ENCODE data around the gene TRA2A. TPM values are rescaled to one million over a fixed set of nuclear protein-coding genes. Genes with fewer than 3 reads are reported as not detected.
"Not testable (repeated sequence)": the region's sequence is repeated elsewhere in the genome, so short reads cannot be mapped to it uniquely, and the experiment has no call there.

TRA2A gene
- total RNA-seq, 1 donor from 2014 or later = 86.0 TPM

GRCh38 chr7:23530405-23530804, 1.4 kb downstream of the TRA2A start:
- Mint-ChIP-seq H3K27me3 (ENCODE audit: low read depth, unreplicated experiment) (no peaks in the 10 kb centered on the region), H3K27ac (ENCODE audit: unreplicated experiment) (peak overlapping the region; percentile 100), H3K36me3 (ENCODE audit: low read depth, unreplicated experiment) (peaks cover 1% of the 10 kb centered on the region), H3K4me3 (ENCODE audit: unreplicated experiment) (peak overlapping the region; percentile 98), H3K4me1 (ENCODE audit: low read depth, unreplicated experiment) (peaks cover 24% of the 10 kb centered on the region), H3K9me3 (ENCODE audit: unreplicated experiment) (no peaks in the 10 kb centered on the region)
- peaks cover 65% of the 10 kb centered on the region for H3K79me2 ChIP-seq (ENCODE audit: insufficient read depth, low read length)
- H3K4me2 ChIP-seq (ENCODE audit: low read length) = peak overlapping the region; percentile 91
- H3K36me3 ChIP-seq (ENCODE audit: insufficient read depth, low read length) = no peaks in the 10 kb centered on the region
- no peak overlapping the region for H2AFZ ChIP-seq (ENCODE audit: low read depth, low read length)
- peak overlapping the region; percentile 96 for H3K4me3 ChIP-seq (ENCODE audit: insufficient read depth, low read depth, low read length)
- FAIRE-seq = no peak
- TF ChIP-seq CTCF (IDR thresholded peaks at IDR 0.05; ENCODE audit: insufficient read depth, low read depth, low read length) (peak; percentile 10), EZH2 (IDR thresholded peaks at IDR 0.05; ENCODE audit: insufficient read depth, low read length) (no peak)
- H4K20me1 ChIP-seq (ENCODE audit: insufficient read depth, low read length) = peaks cover 61% of the 10 kb centered on the region
- peak overlapping the region; percentile 99 for H3K9ac ChIP-seq (ENCODE audit: low read length)
- H3K27me3 ChIP-seq (ENCODE audit: insufficient read depth, low read length) = no peaks in the 10 kb centered on the region
- peak overlapping the region; percentile 98 for H3K27ac ChIP-seq (ENCODE audit: low read depth, low read length)
- H3K4me1 ChIP-seq (ENCODE audit: insufficient read depth, low read length) = peaks cover 10% of the 10 kb centered on the region
- peak; percentile 26 for DNase-seq (ENCODE audit: low read depth)
- no peaks in the 10 kb centered on the region for H3K9me3 ChIP-seq (ENCODE audit: insufficient read depth, low read depth, low read length)

- H3K79me2 ChIP-seq (ENCODE audit: insufficient read depth, low read length) = peaks cover 75% of the 10 kb centered on the region
- no peak overlapping the region for H3K27ac ChIP-seq (ENCODE audit: low read depth, low read length)
- DNase-seq (ENCODE audit: low read depth) (no peak), FAIRE-seq (no peak)
- peak overlapping the region; percentile 91 for H3K4me2 ChIP-seq (ENCODE audit: low read length)
- H3K36me3 ChIP-seq (ENCODE audit: insufficient read depth, low read length) = no peaks in the 10 kb centered on the region
- H3K27me3 Mint-ChIP-seq (ENCODE audit: low read depth, unreplicated experiment) = no peaks in the 10 kb centered on the region
- peak overlapping the region; percentile 96 for H3K4me3 ChIP-seq (ENCODE audit: insufficient read depth, low read depth, low read length)
- no peak overlapping the region for H3K27ac Mint-ChIP-seq (ENCODE audit: unreplicated experiment)
- peaks cover 1% of the 10 kb centered on the region for H3K36me3 Mint-ChIP-seq (ENCODE audit: low read depth, unreplicated experiment)
- H3K4me1 ChIP-seq (ENCODE audit: insufficient read depth, low read length) = peaks cover 10% of the 10 kb centered on the region
- H3K4me1 Mint-ChIP-seq (ENCODE audit: low read depth, unreplicated experiment) = peaks cover 29% of the 10 kb centered on the region
- peaks cover 71% of the 10 kb centered on the region for H4K20me1 ChIP-seq (ENCODE audit: insufficient read depth, low read length)
- H3K9me3 Mint-ChIP-seq (ENCODE audit: unreplicated experiment) = no peaks in the 10 kb centered on the region
- peak overlapping the region; percentile 99 for H3K9ac ChIP-seq (ENCODE audit: low read length)
- no peaks in the 10 kb centered on the region for H3K27me3 ChIP-seq (ENCODE audit: insufficient read depth, low read length)
- no peak for TF ChIP-seq EZH2 (IDR thresholded peaks at IDR 0.05; ENCODE audit: insufficient read depth, low read length)
- TF ChIP-seq CTCF (IDR thresholded peaks at IDR 0.05; ENCODE audit: insufficient read depth, low read depth, low read length) = no peak
- H3K4me3 Mint-ChIP-seq (ENCODE audit: unreplicated experiment) = peak overlapping the region; percentile 98
- H3K9me3 ChIP-seq (ENCODE audit: insufficient read depth, low read depth, low read length) = no peaks in the 10 kb centered on the region
- H2AFZ ChIP-seq (ENCODE audit: low read depth, low read length) = no peak overlapping the region
These were observed 2.4 kb downstream of the TRA2A start for GRCh38 chr7:23529262-23529859.

GRCh38 chr7:23525611-23526010, 6.2 kb downstream of the TRA2A start:
- Histone ChIP-seq H3K36me3 (ENCODE audit: insufficient read depth, low read length) (peaks cover 11% of the 10 kb centered on the region), H3K79me2 (ENCODE audit: insufficient read depth, low read length) (peaks cover 100% of the 10 kb centered on the region), H4K20me1 (ENCODE audit: insufficient read depth, low read length) (peaks cover 100% of the 10 kb centered on the region)
- not testable (repeated sequence) for H3K9ac ChIP-seq (ENCODE audit: low read length); H3K9me3 ChIP-seq (ENCODE audit: insufficient read depth, low read depth, low read length); H2AFZ ChIP-seq (ENCODE audit: low read depth, low read length); DNase-seq (ENCODE audit: low read depth); H3K4me3 Mint-ChIP-seq (ENCODE audit: unreplicated experiment); H3K27me3 ChIP-seq (ENCODE audit: insufficient read depth, low read length); H3K4me2 ChIP-seq (ENCODE audit: low read length); H3K4me1 ChIP-seq (ENCODE audit: insufficient read depth, low read length); H3K27me3 Mint-ChIP-seq (ENCODE audit: low read depth, unreplicated experiment); H3K9me3 Mint-ChIP-seq (ENCODE audit: unreplicated experiment); H3K27ac Mint-ChIP-seq (ENCODE audit: unreplicated experiment); H3K27ac ChIP-seq (ENCODE audit: low read depth, low read length); H3K36me3 Mint-ChIP-seq (ENCODE audit: low read depth, unreplicated experiment); H3K4me3 ChIP-seq (ENCODE audit: insufficient read depth, low read depth, low read length); FAIRE-seq
- peaks cover 35% of the 10 kb centered on the region for H3K4me1 Mint-ChIP-seq (ENCODE audit: low read depth, unreplicated experiment)

All from astrocyte (in vitro differentiated cells and primary cell).